Activated CD4-positive, alpha-beta T cell treated with anti-CD3 and anti-CD28 coated beads for 4 hours (primary cell): ENCODE data around the gene CTNS.
A peak's percentile ranks its signal among the peaks of the same experiment; 100 is the strongest.

ENCODE experiments used
- DNase-seq, 2 donors: peaks; one replicate each; pipeline ENCODE4 v3.0.0-alpha.2; 2020

CTNS gene

GRCh38 chr17:3636154-3636907 lies at the start of gene CTNS, which contains the start of gene SHPK:
Gene CTNS, plus strand, starts transcription at chr17:3636760. Its CDS starts 3,447 bp downstream, at chr17:3640207.
Gene SHPK, minus strand, starts transcription at chr17:3636250. Its CDS starts 31 bp downstream, at chr17:3636219.
- peak; percentile 93 to 94 for DNase-seq

- no peak for DNase-seq
These were observed 46.8 kb upstream of the CTNS start for GRCh38 chr17:3589784-3590183.

GRCh38 chr17:3590231-3590630 lies 46.3 kb upstream of the CTNS start:
- no peak for DNase-seq

GRCh38 chr17:3590768-3591167 lies 45.8 kb upstream of the CTNS start:
- no peak for DNase-seq

GRCh38 chr17:3592216-3592860 lies 44.2 kb upstream of the CTNS start:
- DNase-seq = no peak

- DNase-seq = no peak
These were observed 43.2 kb upstream of the CTNS start for GRCh38 chr17:3593384-3593783.

GRCh38 chr17:3594051-3594800 lies 42.3 kb upstream of the CTNS start:
- DNase-seq = no peak

- DNase-seq = no peak
These were observed 41.6 kb upstream of the CTNS start for GRCh38 chr17:3594976-3595375.

- no peak for DNase-seq
These were observed 39.6 kb upstream of the CTNS start for GRCh38 chr17:3596804-3597464.

GRCh38 chr17:3598078-3598477 lies 38.5 kb upstream of the CTNS start:
- DNase-seq = no peak

GRCh38 chr17:3600529-3601205 lies 35.9 kb upstream of the CTNS start:
- DNase-seq = no peak

GRCh38 chr17:3602499-3602898 lies 34.1 kb upstream of the CTNS start:
- DNase-seq = no peak

- DNase-seq = no peak
These were observed 33.3 kb upstream of the CTNS start for GRCh38 chr17:3603119-3603869.

- no peak for DNase-seq
These were observed 32.7 kb upstream of the CTNS start for GRCh38 chr17:3603870-3604259.

- DNase-seq = no peak
These were observed 26.9 kb upstream of the CTNS start for GRCh38 chr17:3609689-3610088.

GRCh38 chr17:3610523-3610922 lies 26.0 kb upstream of the CTNS start:
- DNase-seq = no peak

GRCh38 chr17:3613124-3613523 lies 23.4 kb upstream of the CTNS start:
- no peak for DNase-seq

GRCh38 chr17:3615160-3615870 lies 21.2 kb upstream of the CTNS start:
- no peak for DNase-seq

GRCh38 chr17:3621146-3621720 lies 15.3 kb upstream of the CTNS start:
- DNase-seq = no peak

- DNase-seq = no peak
These were observed 13.5 kb upstream of the CTNS start for GRCh38 chr17:3622977-3623594.
